ENCODE data around the gene EHMT1. TPM values are rescaled to one million over a fixed set of nuclear protein-coding genes. Genes with fewer than 3 reads are reported as not detected.

EHMT1 gene
- total and polyA plus RNA-seq, 2 donors from 2014 or later: 15.8 to 92.9 TPM

- Histone ChIP-seq H3K4me1 (ENCODE audit: control insufficient read depth in 2 of 3, insufficient read depth in 2 of 3, low read depth in 1 of 3, low read length in 3 of 3) (peaks cover 0 to 11% (median 0%) of the 10 kb centered on the region in 3 donors), H3K27me3 (ENCODE audit: control insufficient read depth, insufficient read depth, low read length) (no peaks in the 10 kb centered on the region), H3K9me3 (ENCODE audit: control insufficient read depth in 2 of 3, insufficient read depth in 1 of 3, low read length in 3 of 3) (no peaks in the 10 kb centered on the region), H3K27ac (ENCODE audit: low read depth in 2 of 2, low read length in 2 of 2) (no peak overlapping the region), H3K4me3 (ENCODE audit: low read length in 3 of 3) (no peak overlapping the region), H3K36me3 (ENCODE audit: control insufficient read depth in 2 of 3, insufficient read depth in 3 of 3, low read length in 3 of 3) (peaks cover 5 to 40% (median 19%) of the 10 kb centered on the region in 3 donors), H3K9ac (ENCODE audit: low read length in 3 of 3) (no peak overlapping the region)
- no peak for TF ChIP-seq CTCF (IDR thresholded peaks at IDR 0.05; ENCODE audit: borderline replicate concordance, extremely low read depth, insufficient read depth)
- FAIRE-seq: no peak
- intact Hi-C loops (cut with DNase I): no loop called here
- peak in 1 of 5 donors; percentile 62 for DNase-seq
These were observed 168.6 kb downstream of the EHMT1 start for GRCh38 chr9:137787381-137787780.

GRCh38 chr9:137787786-137788505 lies 169.1 kb downstream of the EHMT1 start:
- intact Hi-C loops (cut with DNase I): no loop called here
- H3K36me3 ChIP-seq (ENCODE audit: control insufficient read depth in 2 of 3, insufficient read depth in 3 of 3, low read length in 3 of 3): peaks cover 5 to 38% (median 14%) of the 10 kb centered on the region in 3 donors
- peak in 1 of 5 donors; percentile 71 for DNase-seq
- peak overlapping the region in 1 of 3 donors; percentile 35 for H3K4me3 ChIP-seq (ENCODE audit: low read length in 3 of 3)
- no peaks in the 10 kb centered on the region for H3K27me3 ChIP-seq (ENCODE audit: control insufficient read depth, insufficient read depth, low read length)
- H3K9ac ChIP-seq (ENCODE audit: low read length in 3 of 3): no peak overlapping the region
- H3K4me1 ChIP-seq (ENCODE audit: control insufficient read depth in 2 of 3, insufficient read depth in 2 of 3, low read depth in 1 of 3, low read length in 3 of 3): peaks cover 0 to 11% (median 0%) of the 10 kb centered on the region in 3 donors
- no peak for FAIRE-seq
- no peak overlapping the region for H3K27ac ChIP-seq (ENCODE audit: low read depth in 2 of 2, low read length in 2 of 2)
- no peak for TF ChIP-seq CTCF (IDR thresholded peaks at IDR 0.05; ENCODE audit: borderline replicate concordance, extremely low read depth, insufficient read depth)
- no peaks in the 10 kb centered on the region for H3K9me3 ChIP-seq (ENCODE audit: control insufficient read depth in 2 of 3, insufficient read depth in 1 of 3, low read length in 3 of 3)

- Histone ChIP-seq H3K9ac (ENCODE audit: low read length in 3 of 3) (no peak overlapping the region), H3K36me3 (ENCODE audit: control insufficient read depth in 2 of 3, insufficient read depth in 3 of 3, low read length in 3 of 3) (peaks cover 5 to 40% (median 16%) of the 10 kb centered on the region in 3 donors), H3K9me3 (ENCODE audit: control insufficient read depth in 2 of 3, insufficient read depth in 1 of 3, low read length in 3 of 3) (no peaks in the 10 kb centered on the region), H3K27ac (ENCODE audit: low read depth in 2 of 2, low read length in 2 of 2) (peak overlapping the region; percentile 39 to 81), H3K27me3 (ENCODE audit: control insufficient read depth, insufficient read depth, low read length) (no peaks in the 10 kb centered on the region), H3K4me3 (ENCODE audit: low read length in 3 of 3) (peak overlapping the region in 1 of 3 donors; percentile 35), H3K4me1 (ENCODE audit: control insufficient read depth in 2 of 3, insufficient read depth in 2 of 3, low read depth in 1 of 3, low read length in 3 of 3) (peaks cover 0 to 11% (median 0%) of the 10 kb centered on the region in 3 donors)
- FAIRE-seq (no peak), DNase-seq (peak in 2 of 5 donors; percentile 16 to 76)
- intact Hi-C loops (cut with DNase I): no loop called here
- TF ChIP-seq CTCF (IDR thresholded peaks at IDR 0.05; ENCODE audit: borderline replicate concordance, extremely low read depth, insufficient read depth): no peak
These were observed 169.9 kb downstream of the EHMT1 start for GRCh38 chr9:137788561-137789294.

Data from kidney (tissue), 14 donors.